Mesenchymal stem cell (in vitro differentiated cells and primary cell): ENCODE measurements around the gene LPCAT1.
"Not testable (repeated sequence)": the region's sequence is repeated elsewhere in the genome, so short reads cannot be mapped to it uniquely, and the experiment has no call there.

ENCODE experiments used
- DNase-seq: peaks from one replicate; pipeline ENCODE4 v3.0.0-alpha.2; 2013
- H2AFZ ChIP-seq: one replicate; pipeline ENCODE4 v1.6.1; 2013; ENCODE audit warnings: low read depth, mild to moderate bottlenecking, control low read depth, inconsistent platforms, low read length, moderate library complexity
- H2AK5ac ChIP-seq: 2 replicates; pipeline ENCODE4 v1.6.1; 2013; ENCODE audit warnings: low read length, moderate library complexity, mild to moderate bottlenecking, inconsistent platforms; ENCODE audit not compliant: severe bottlenecking
- H2BK120ac ChIP-seq: one replicate; pipeline ENCODE4 v1.6.1; 2013; ENCODE audit warnings: low read depth, mild to moderate bottlenecking, inconsistent platforms, low read length, moderate library complexity
- H2BK12ac ChIP-seq, 2 experiments: one replicate each; pipeline ENCODE4 v1.6.1; 2013; ENCODE audit warnings: inconsistent platforms in 2 of 2, low read length in 2 of 2, mild to moderate bottlenecking in 2 of 2, moderate library complexity in 2 of 2, control low read depth in 1 of 2
- H2BK15ac ChIP-seq: one replicate; pipeline ENCODE4 v1.6.1; 2013; ENCODE audit warnings: mild to moderate bottlenecking, low read depth, inconsistent platforms; ENCODE audit not compliant: poor library complexity, severe bottlenecking
- H2BK5ac ChIP-seq: 2 replicates; pipeline ENCODE4 v1.6.1; 2013; ENCODE audit warnings: low read depth, mild to moderate bottlenecking, low read length, control low read depth, inconsistent platforms; ENCODE audit not compliant: poor library complexity, severe bottlenecking
- H3K14ac ChIP-seq, 2 experiments: one replicate each; pipeline ENCODE4 v1.6.1; 2013; ENCODE audit warnings: inconsistent platforms in 2 of 2, low read length in 2 of 2, control low read depth in 1 of 2, mild to moderate bottlenecking in 1 of 2, moderate library complexity in 1 of 2
- H3K18ac ChIP-seq, 2 experiments: one replicate each; pipeline ENCODE4 v1.6.1; 2013; ENCODE audit warnings: inconsistent platforms in 2 of 2, low read length in 2 of 2, control low read depth in 1 of 2, low read depth in 1 of 2, mild to moderate bottlenecking in 1 of 2
- H3K23ac ChIP-seq, 2 experiments: one replicate each; pipeline ENCODE4 v1.6.1; 2013; ENCODE audit warnings: inconsistent platforms in 2 of 2, low read length in 2 of 2, mild to moderate bottlenecking in 2 of 2, moderate library complexity in 2 of 2, control low read depth in 1 of 2
- H3K27ac ChIP-seq: 2 replicates; pipeline ENCODE4 v1.5.1; 2013; ENCODE audit warnings: mild to moderate bottlenecking, moderate library complexity, low read length, control low read depth, inconsistent platforms; ENCODE audit not compliant: poor library complexity, severe bottlenecking
- H3K27me3 ChIP-seq, 2 experiments: 2 replicates each; pipeline versions ENCODE4 v1.6.1 to v1.7.0; 2013; ENCODE audit warnings: low read length in 2 of 2, mild to moderate bottlenecking in 2 of 2, moderate library complexity in 2 of 2, control low read depth in 1 of 2, inconsistent platforms in 1 of 2; ENCODE audit not compliant: control insufficient read depth in 1 of 2, insufficient read depth in 1 of 2
- H3K36me3 ChIP-seq, 2 experiments: 2 replicates each; pipeline versions ENCODE4 v1.6.1 to v1.7.0; 2013; ENCODE audit warnings: low read length in 2 of 2, control low read depth in 1 of 2, inconsistent platforms in 1 of 2, low read depth in 1 of 2, mild to moderate bottlenecking in 1 of 2; ENCODE audit not compliant: insufficient read depth in 2 of 2, control insufficient read depth in 1 of 2
- H3K4ac ChIP-seq, 2 experiments: one replicate each; pipeline ENCODE4 v1.6.1; 2013; ENCODE audit warnings: inconsistent platforms in 2 of 2, low read length in 2 of 2, mild to moderate bottlenecking in 2 of 2, moderate library complexity in 2 of 2, control low read depth in 1 of 2, low read depth in 1 of 2
- H3K4me1 ChIP-seq: 2 replicates; pipeline ENCODE4 v1.6.1; 2013; ENCODE audit warnings: low read depth, low read length, control low read depth; ENCODE audit not compliant: control insufficient read depth, insufficient read depth
- H3K4me2 ChIP-seq: 2 replicates; pipeline ENCODE4 v1.6.1; 2013; ENCODE audit warnings: low read length, mild to moderate bottlenecking, inconsistent platforms; ENCODE audit not compliant: poor library complexity, severe bottlenecking
- H3K4me3 ChIP-seq, 2 experiments: 2 replicates each; pipeline versions ENCODE4 v1.5.1 to v1.7.0; 2013; ENCODE audit warnings: low read length in 2 of 2, mild to moderate bottlenecking in 2 of 2, control low read depth in 1 of 2, low read depth in 1 of 2; ENCODE audit not compliant: insufficient read depth in 1 of 2
- H3K79me1 ChIP-seq: replicated peaks from 2 replicates; pipeline ENCODE4 v1.6.1; 2013; ENCODE audit warnings: mild to moderate bottlenecking, control low read depth, low read length, inconsistent platforms; ENCODE audit not compliant: poor library complexity, severe bottlenecking
- H3K9ac ChIP-seq: 2 replicates; pipeline ENCODE4 v1.7.0; 2013; ENCODE audit warnings: mild to moderate bottlenecking, low read length, moderate library complexity
- H3K9me3 ChIP-seq: 2 replicates; pipeline ENCODE4 v1.7.0; 2013; ENCODE audit warnings: mild to moderate bottlenecking, low read length; ENCODE audit not compliant: control insufficient read depth
- H4K8ac ChIP-seq: one replicate; pipeline ENCODE4 v1.6.1; 2013; ENCODE audit warnings: inconsistent platforms, mild to moderate bottlenecking, low read length, moderate library complexity
- H4K91ac ChIP-seq: one replicate; pipeline ENCODE4 v1.6.1; 2013; ENCODE audit warnings: mild to moderate bottlenecking, low read length, inconsistent platforms
- whole genome bisulfite sequencing: methylation state at CpG from one replicate; pipeline ENCODE4 v1.1.7; 2013; ENCODE audit warnings: mixed read lengths; 5-methylcytosine and 5-hydroxymethylcytosine counted together

LPCAT1 gene

GRCh38 chr5:1514819-1515310 is 8.9 kb downstream of the LPCAT1 start:
- not testable (repeated sequence) for H2BK12ac ChIP-seq, H3K27ac ChIP-seq, H3K14ac ChIP-seq, H3K4ac ChIP-seq, H4K91ac ChIP-seq, H2BK15ac ChIP-seq, H3K27me3 ChIP-seq, H4K8ac ChIP-seq, H3K4me3 ChIP-seq, H2BK5ac ChIP-seq, H2BK120ac ChIP-seq, H3K9me3 ChIP-seq, H3K23ac ChIP-seq, H3K18ac ChIP-seq, DNase-seq, H3K4me2 ChIP-seq, H3K9ac ChIP-seq, H2AK5ac ChIP-seq, H2AFZ ChIP-seq
- Histone ChIP-seq H3K4me1 (peaks cover 51% of the 10 kb centered on the region), H3K36me3 (peaks cover 49 to 71% of the 10 kb centered on the region in 2 experiments), H3K79me1 (peaks cover 54% of the 10 kb centered on the region)
- WGBS, result 76% methylated on average over 11 of the region's 11 CpGs

GRCh38 chr5:1514027-1514818 is 9.5 kb downstream of the LPCAT1 start:
- Histone ChIP-seq H2AK5ac (no peak overlapping the region), H3K36me3 (peaks cover 46 to 71% of the 10 kb centered on the region in 2 experiments), H2BK12ac (no peak overlapping the region), H3K27me3 (no peaks in the 10 kb centered on the region), H3K9me3 (no peaks in the 10 kb centered on the region), H2BK5ac (no peak overlapping the region), H2BK15ac (no peak overlapping the region), H3K79me1 (peaks cover 53% of the 10 kb centered on the region), H3K4me2 (no peak overlapping the region), H3K9ac (no peak overlapping the region), H4K91ac (no peak overlapping the region), H3K23ac (no peak overlapping the region), H3K4ac (no peak overlapping the region), H3K18ac (no peak overlapping the region), H3K4me3 (no peak overlapping the region), H3K27ac (no peak overlapping the region), H2BK120ac (no peak overlapping the region), H3K4me1 (peaks cover 51% of the 10 kb centered on the region), H4K8ac (no peak overlapping the region), H3K14ac (no peak overlapping the region), H2AFZ (no peak overlapping the region)
- 90% methylated on average over 30 of the region's 30 CpGs for WGBS
- DNase-seq, result no peak

- H3K14ac ChIP-seq, result no peak overlapping the region
- peaks cover 41 to 71% of the 10 kb centered on the region in 2 experiments for H3K36me3 ChIP-seq
- no peak overlapping the region for H2BK15ac ChIP-seq
- peaks cover 49% of the 10 kb centered on the region for H3K4me1 ChIP-seq
- no peak overlapping the region for H3K23ac ChIP-seq
- no peak overlapping the region for H3K27ac ChIP-seq
- WGBS, result 88% methylated on average over 26 of the region's 26 CpGs
- H2BK12ac ChIP-seq, result no peak overlapping the region
- no peak overlapping the region for H3K18ac ChIP-seq
- no peak overlapping the region for H3K9ac ChIP-seq
- H3K9me3 ChIP-seq, result no peaks in the 10 kb centered on the region
- no peak overlapping the region for H2BK120ac ChIP-seq
- H3K27me3 ChIP-seq, result no peaks in the 10 kb centered on the region
- H3K4me3 ChIP-seq, result no peak overlapping the region
- H2AK5ac ChIP-seq, result no peak overlapping the region
- H4K91ac ChIP-seq, result peak overlapping the region; percentile 22
- no peak overlapping the region for H3K4me2 ChIP-seq
- no peak for DNase-seq
- H3K79me1 ChIP-seq, result peaks cover 55% of the 10 kb centered on the region
- no peak overlapping the region for H4K8ac ChIP-seq
- no peak overlapping the region for H2BK5ac ChIP-seq
- H2AFZ ChIP-seq, result no peak overlapping the region
- no peak overlapping the region for H3K4ac ChIP-seq
Measured at GRCh38 chr5:1513326-1514026, 10.3 kb downstream of the LPCAT1 start.

GRCh38 chr5:1512541-1513291 is 11.0 kb downstream of the LPCAT1 start:
- Histone ChIP-seq H3K23ac (no peak overlapping the region), H3K18ac (no peak overlapping the region), H3K4me2 (no peak overlapping the region), H3K4ac (no peak overlapping the region), H3K27ac (no peak overlapping the region), H3K4me3 (no peak overlapping the region), H3K79me1 (peaks cover 58% of the 10 kb centered on the region), H3K9me3 (no peaks in the 10 kb centered on the region), H3K14ac (no peak overlapping the region), H3K4me1 (peaks cover 46% of the 10 kb centered on the region), H4K8ac (no peak overlapping the region), H4K91ac (peak overlapping the region; percentile 22), H2AK5ac (no peak overlapping the region), H2BK12ac (no peak overlapping the region), H2AFZ (no peak overlapping the region), H3K36me3 (peaks cover 43 to 73% of the 10 kb centered on the region in 2 experiments), H2BK120ac (no peak overlapping the region), H3K27me3 (no peaks in the 10 kb centered on the region), H2BK5ac (no peak overlapping the region), H3K9ac (no peak overlapping the region), H2BK15ac (no peak overlapping the region)
- no peak for DNase-seq
- WGBS, result 96% methylated on average over 25 of the region's 25 CpGs
